SH-SY5Y (cell line): ENCODE results near the gene SH3GL1.

Experiments
- GATA2 ChIP-seq: IDR thresholded peaks from 2 replicates; pipeline ENCODE4 v1.6.1; 2011; ENCODE audit warnings: mild to moderate bottlenecking, low read depth, low read length
- GATA3 ChIP-seq: IDR thresholded peaks from 2 replicates; pipeline ENCODE4 v1.6.1; 2011; ENCODE audit warnings: low read depth, mild to moderate bottlenecking, low read length, moderate library complexity

The SH3GL1 gene

GRCh38 chr19:4396949-4397783 is 3.2 kb downstream of the SH3GL1 start:
- TF ChIP-seq GATA3 (no peak), GATA2 (no peak)

GRCh38 chr19:4393947-4394590 is 6.3 kb downstream of the SH3GL1 start:
- no peak for TF ChIP-seq GATA2
- TF ChIP-seq GATA3: no peak

GRCh38 chr19:4391701-4392483 is 8.5 kb downstream of the SH3GL1 start:
- TF ChIP-seq GATA2: no peak
- TF ChIP-seq GATA3: no peak

- TF ChIP-seq GATA2 (no peak), GATA3 (no peak)
Measured at GRCh38 chr19:4391306-4391693, 9.0 kb downstream of the SH3GL1 start.

- TF ChIP-seq GATA3: no peak
- TF ChIP-seq GATA2: no peak
Measured at GRCh38 chr19:4390567-4391305, 9.6 kb downstream of the SH3GL1 start.

GRCh38 chr19:4390017-4390566 is 10.3 kb downstream of the SH3GL1 start:
- no peak for TF ChIP-seq GATA3
- no peak for TF ChIP-seq GATA2

GRCh38 chr19:4389511-4390016 is 10.8 kb downstream of the SH3GL1 start:
- no peak for TF ChIP-seq GATA3
- no peak for TF ChIP-seq GATA2

GRCh38 chr19:4389064-4389375 is 11.3 kb downstream of the SH3GL1 start:
- TF ChIP-seq GATA2: no peak
- no peak for TF ChIP-seq GATA3

- no peak for TF ChIP-seq GATA3
- no peak for TF ChIP-seq GATA2
Measured at GRCh38 chr19:4388337-4389063, 11.8 kb downstream of the SH3GL1 start.

- no peak for TF ChIP-seq GATA3
- TF ChIP-seq GATA2: no peak
Measured at GRCh38 chr19:4386041-4386782, 14.1 kb downstream of the SH3GL1 start.

GRCh38 chr19:4385291-4386040 is 14.9 kb downstream of the SH3GL1 start:
- TF ChIP-seq GATA3 (no peak), GATA2 (no peak)
